ENCODE data around the gene SBF2.
"Not testable (repeated sequence)": the region's sequence is repeated elsewhere in the genome, so short reads cannot be mapped to it uniquely, and the experiment has no call there.

SBF2 gene

GRCh38 chr11:9990221-9990973 lies 303.6 kb downstream of the SBF2 start:
- DNase-seq, result no peak

- not testable (repeated sequence) for DNase-seq
Observed at GRCh38 chr11:9987303-9987702, 306.7 kb downstream of the SBF2 start.

GRCh38 chr11:9982796-9983579 lies 311.0 kb downstream of the SBF2 start:
- DNase-seq, result no peak

GRCh38 chr11:9982127-9982795 lies 311.8 kb downstream of the SBF2 start:
- no peak for DNase-seq

- no peak for DNase-seq
Observed at GRCh38 chr11:9980931-9981330, 313.1 kb downstream of the SBF2 start.

- no peak for DNase-seq
Observed at GRCh38 chr11:9977554-9977953, 316.5 kb downstream of the SBF2 start.

- no peak for DNase-seq
Observed at GRCh38 chr11:9974375-9974774, 319.6 kb downstream of the SBF2 start.

- no peak for DNase-seq
Observed at GRCh38 chr11:9973921-9974320, 320.1 kb downstream of the SBF2 start.

- DNase-seq, result peak; percentile 40
Observed at GRCh38 chr11:9972989-9973388, 321.0 kb downstream of the SBF2 start.

GRCh38 chr11:9971894-9972293 lies 322.1 kb downstream of the SBF2 start:
- DNase-seq, result no peak

GRCh38 chr11:9969068-9969467 lies 325.0 kb downstream of the SBF2 start:
- no peak for DNase-seq

GRCh38 chr11:9962722-9963121 lies 331.3 kb downstream of the SBF2 start:
- DNase-seq, result no peak

GRCh38 chr11:9957072-9957471 lies 336.9 kb downstream of the SBF2 start:
- no peak for DNase-seq

GRCh38 chr11:9956483-9956882 lies 337.5 kb downstream of the SBF2 start:
- no peak for DNase-seq

GRCh38 chr11:9955391-9955790 lies 338.6 kb downstream of the SBF2 start:
- no peak for DNase-seq

GRCh38 chr11:9953994-9954626 lies 339.9 kb downstream of the SBF2 start:
- no peak for DNase-seq

- no peak for DNase-seq
Observed at GRCh38 chr11:9952511-9953196, 341.4 kb downstream of the SBF2 start.

GRCh38 chr11:9951807-9952206 lies 342.2 kb downstream of the SBF2 start:
- no peak for DNase-seq

- DNase-seq, result no peak
Observed at GRCh38 chr11:9950462-9950861, 343.6 kb downstream of the SBF2 start.

- no peak for DNase-seq
Observed at GRCh38 chr11:9947231-9947864, 346.7 kb downstream of the SBF2 start.

GRCh38 chr11:9945680-9946079 lies 348.3 kb downstream of the SBF2 start:
- DNase-seq, result not testable (repeated sequence)

All from kidney glomerular epithelial cell (primary cell).